Hematopoietic multipotent progenitor cell treated with erythropoietin and hydrocortisone succinate and interleukin-3 and kit ligand, for 4 days (in vitro differentiated cells): ENCODE measurements around the gene ATP7A.
A peak's percentile ranks its signal among the peaks of the same experiment; 100 is the strongest.

Experiments
- DNase-seq: peaks from one replicate; pipeline ENCODE4 v3.0.0-alpha.2; 2015

The ATP7A gene

GRCh38 chrX:77945910-77946545 is 35.5 kb downstream of the ATP7A start:
- DNase-seq: no peak

GRCh38 chrX:77946571-77946970 is 36.1 kb downstream of the ATP7A start:
- DNase-seq: no peak

GRCh38 chrX:77949840-77950239 is 39.3 kb downstream of the ATP7A start:
- no peak for DNase-seq

- DNase-seq: no peak
Measured at GRCh38 chrX:77952173-77952572, 41.7 kb downstream of the ATP7A start.

- peak; percentile 57 for DNase-seq
Measured at GRCh38 chrX:77953302-77953701, 42.8 kb downstream of the ATP7A start.

- DNase-seq: peak; percentile 7
Measured at GRCh38 chrX:77953708-77954107, 43.2 kb downstream of the ATP7A start.

GRCh38 chrX:77960567-77960966 is 50.1 kb downstream of the ATP7A start:
- DNase-seq: no peak

GRCh38 chrX:77961063-77961462 is 50.6 kb downstream of the ATP7A start:
- DNase-seq: no peak

- DNase-seq: peak; percentile 9
Measured at GRCh38 chrX:77962068-77962902, 51.8 kb downstream of the ATP7A start.

- DNase-seq: no peak
Measured at GRCh38 chrX:77966361-77966760, 55.9 kb downstream of the ATP7A start.

GRCh38 chrX:77967631-77968030 is 57.1 kb downstream of the ATP7A start:
- DNase-seq: no peak

GRCh38 chrX:77969538-77969937 is 59.0 kb downstream of the ATP7A start, which contains the start of gene PGAM4:
PGAM4 (minus strand) TSS chrX:77969638; CDS start chrX:77969638, 0 bp downstream.
- DNase-seq: no peak

- no peak for DNase-seq
Measured at GRCh38 chrX:77975755-77976154, 65.3 kb downstream of the ATP7A start.

GRCh38 chrX:77977095-77977494 is 66.6 kb downstream of the ATP7A start:
- no peak for DNase-seq

- no peak for DNase-seq
Measured at GRCh38 chrX:77977518-77977917, 67.0 kb downstream of the ATP7A start.

- no peak for DNase-seq
Measured at GRCh38 chrX:77979870-77980269, 69.4 kb downstream of the ATP7A start.

GRCh38 chrX:78011846-78012245 is 101.4 kb downstream of the ATP7A start:
- no peak for DNase-seq

- peak; percentile 10 for DNase-seq
Measured at GRCh38 chrX:78019586-78020483, 109.3 kb downstream of the ATP7A start.

GRCh38 chrX:78024349-78025059 is 114.0 kb downstream of the ATP7A start:
- DNase-seq: peak; percentile 51

GRCh38 chrX:78027798-78028197 is 117.3 kb downstream of the ATP7A start:
- no peak for DNase-seq

GRCh38 chrX:78029663-78030062 is 119.2 kb downstream of the ATP7A start:
- peak; percentile 45 for DNase-seq

GRCh38 chrX:78035061-78035460 is 124.6 kb downstream of the ATP7A start:
- DNase-seq: no peak

- no peak for DNase-seq
Measured at GRCh38 chrX:78037881-78038280, 127.4 kb downstream of the ATP7A start.
